WTC11 (cell line): ENCODE results near the gene EXOSC5. TPM values are rescaled to one million over a fixed set of nuclear protein-coding genes. Genes with fewer than 3 reads are reported as not detected.
A peak's percentile ranks its signal among the peaks of the same experiment; 100 is the strongest.

Source experiments
- ATAC-seq: fragments of 200-7000 bp; cut with Tn5 transposase; 2 replicates; pipeline ENCODE4 v1.10.0; 2021; ENCODE audit warnings: mild to moderate bottlenecking, moderate library complexity
- CTCF ChIA-PET: fragments of 300-600 bp; sonication (Branson Sonifier 250); formaldehyde crosslinking; loops from one replicate; lab custom pipeline; 2021; ENCODE audit warnings: antibody characterized with exemption; lab: Charles Lee
- POLR2A ChIA-PET: fragments of 350-600 bp; sonication (Branson Sonifier 250); formaldehyde crosslinking; loops from one replicate; lab custom pipeline; 2021; ENCODE audit warnings: antibody characterized with exemption; lab: Charles Lee
- DNase-seq: peaks from one replicate; pipeline ENCODE4 v3.0.0; 2021; ENCODE audit warnings: low spot score
- H3K27ac Mint-ChIP-seq: 2 replicates; pipeline ENCODE4 v1.8.0; 2021; ENCODE audit warnings: mixed read lengths
- H3K27me3 Mint-ChIP-seq: 2 replicates; pipeline ENCODE4 v1.8.0; 2021; ENCODE audit warnings: low read depth, mild to moderate bottlenecking, moderate library complexity, mixed read lengths
- H3K36me3 Mint-ChIP-seq: 2 replicates; pipeline ENCODE4 v1.8.0; 2021; ENCODE audit warnings: mixed read lengths
- H3K4me1 Mint-ChIP-seq: 2 replicates; pipeline ENCODE4 v1.8.0; 2022; ENCODE audit warnings: mixed read lengths
- H3K4me3 Mint-ChIP-seq: 2 replicates; pipeline ENCODE4 v1.8.0; 2021; ENCODE audit warnings: mild to moderate bottlenecking, moderate library complexity, mixed read lengths
- H3K9me3 Mint-ChIP-seq: 2 replicates; pipeline ENCODE4 v1.8.0; 2021; ENCODE audit warnings: mixed read lengths
- CREB1 ChIP-seq: sonication (generic); formaldehyde crosslinking; IDR thresholded peaks from 2 replicates; pipeline ENCODE4 v1.8.0; 2023; ENCODE audit warnings: mild to moderate bottlenecking, missing genetic modification reagents
- ELF4 ChIP-seq: sonication (generic); formaldehyde crosslinking; IDR thresholded peaks from 2 replicates; pipeline ENCODE4 v1.8.1; 2022; ENCODE audit warnings: low read depth, mild to moderate bottlenecking, moderate library complexity, missing genetic modification reagents
- GABPB1 ChIP-seq: sonication (generic); formaldehyde crosslinking; IDR thresholded peaks from 2 replicates; pipeline ENCODE4 v1.8.1; 2023; ENCODE audit warnings: mild to moderate bottlenecking, missing genetic modification reagents
- GTF2I ChIP-seq: fragments of 250-450 bp; sonication (Bioruptor Pico); conservative IDR thresholded peaks from 2 replicates; pipeline ENCODE4 v1.4.0; 2021; ENCODE audit warnings: mild to moderate bottlenecking
- IRF2 ChIP-seq: sonication (generic); formaldehyde crosslinking; IDR thresholded peaks from 2 replicates; pipeline ENCODE4 v1.8.0; 2022; ENCODE audit warnings: low read depth, missing genetic modification reagents, borderline replicate concordance
- NR1H2 ChIP-seq: sonication (generic); formaldehyde crosslinking; IDR thresholded peaks from 2 replicates; pipeline ENCODE4 v1.9.0; 2021; ENCODE audit warnings: mild to moderate bottlenecking, moderate library complexity, missing genetic modification reagents
- NR2C2 ChIP-seq: sonication (generic); formaldehyde crosslinking; IDR thresholded peaks from 2 replicates; pipeline ENCODE4 v1.8.0; 2022; ENCODE audit warnings: mild to moderate bottlenecking, missing genetic modification reagents
- SMAD4 ChIP-seq: sonication (generic); formaldehyde crosslinking; IDR thresholded peaks from 2 replicates; pipeline ENCODE4 v1.8.0; 2022; ENCODE audit warnings: mild to moderate bottlenecking, missing genetic modification reagents
- ZNF423 ChIP-seq: fragments of 250-450 bp; sonication (Bioruptor Pico); IDR thresholded peaks from 2 replicates; pipeline ENCODE4 v2.1.2; 2022; ENCODE audit warnings: mild to moderate bottlenecking, moderate library complexity
- total RNA-seq: library from RNA; stranded (reverse); gene quantifications from 3 replicates; pipeline ENCODE4 v1.2.3, GENCODE V29; 2021
- TF ChIP-seq, protein P1 (sequence below): sonication (generic); formaldehyde crosslinking; IDR thresholded peaks from 2 replicates; pipeline ENCODE4 v1.8.1; 2023; ENCODE audit warnings: mild to moderate bottlenecking, moderate library complexity, missing genetic modification reagents
- TF ChIP-seq, protein P2 (sequence below): fragments of 250-450 bp; sonication (Bioruptor Pico); IDR thresholded peaks from 2 replicates; pipeline ENCODE4 v1.9.0; 2021; ENCODE audit warnings: mild to moderate bottlenecking
- TF ChIP-seq, protein P3 (sequence below): fragments of 250-450 bp; sonication (Bioruptor Pico); IDR thresholded peaks from 2 replicates; pipeline ENCODE4 v1.9.0; 2021; ENCODE audit warnings: moderate library complexity, mild to moderate bottlenecking, inconsistent platforms, borderline replicate concordance
- TF ChIP-seq, protein P4 (sequence below): fragments of 250-450 bp; sonication (Bioruptor Pico); IDR thresholded peaks from 2 replicates; pipeline ENCODE4 v1.9.0; 2021; ENCODE audit warnings: mild to moderate bottlenecking
- TF ChIP-seq, protein P5 (sequence below): sonication (generic); formaldehyde crosslinking; IDR thresholded peaks from 2 replicates; pipeline ENCODE4 v1.8.1; 2023; ENCODE audit warnings: mild to moderate bottlenecking, missing genetic modification reagents, moderate library complexity
- TF ChIP-seq, protein P6 (sequence below): sonication (generic); formaldehyde crosslinking; IDR thresholded peaks from 2 replicates; pipeline ENCODE4 v1.8.1; 2023; ENCODE audit warnings: mild to moderate bottlenecking, missing genetic modification reagents
- TF ChIP-seq, protein P7 (sequence below): sonication (generic); formaldehyde crosslinking; IDR thresholded peaks from 2 replicates; pipeline ENCODE4 v1.8.0; 2023; ENCODE audit warnings: missing genetic modification reagents
- TF ChIP-seq, protein P8 (sequence below): sonication (generic); formaldehyde crosslinking; IDR thresholded peaks from 2 replicates; pipeline ENCODE4 v1.8.0; 2023; ENCODE audit warnings: missing genetic modification reagents, mild to moderate bottlenecking, borderline replicate concordance
- TF ChIP-seq, protein P9 (sequence below): sonication (generic); formaldehyde crosslinking; conservative IDR thresholded peaks from 2 replicates; pipeline ENCODE4 v1.8.1; 2023; ENCODE audit warnings: mild to moderate bottlenecking, low read depth, missing genetic modification reagents, moderate library complexity

EXOSC5 gene
- total RNA-seq, 1 experiment from 2014 or later: 56.4 TPM

DNA sequence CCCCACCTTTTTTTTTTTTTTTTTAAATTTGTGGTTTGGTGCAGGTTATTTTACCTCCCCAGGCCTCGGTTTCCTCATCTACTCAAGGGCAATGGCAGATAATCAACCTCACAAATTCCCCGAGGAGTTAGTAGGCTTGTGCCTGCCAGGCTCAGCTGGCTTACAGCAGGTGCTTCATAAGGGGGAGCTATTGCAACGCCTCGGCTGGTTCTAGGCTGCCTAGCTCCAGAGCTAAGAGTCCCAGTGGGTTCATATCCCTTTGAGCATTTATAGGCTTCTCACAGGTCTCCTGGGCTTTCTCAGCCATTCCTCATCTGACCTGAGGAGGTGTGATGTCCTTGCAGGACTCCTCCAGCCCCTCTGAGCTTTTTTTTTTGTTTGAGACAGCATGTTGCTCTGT is 11.1 kb upstream of the EXOSC5 start:
- no peaks in the 10 kb centered on the region for H3K9me3 Mint-ChIP-seq
- peaks cover 13% of the 10 kb centered on the region for H3K4me1 Mint-ChIP-seq
- DNase-seq (no peak), ATAC-seq (peak; percentile 58)
- H3K27ac Mint-ChIP-seq: no peak overlapping the region
- CTCF ChIA-PET: interaction anchor here (0.6 to 3.8 kb wide), 20 partner anchors 10 to 410 kb away, joined by 3 to 25 read pairs (median 6); partner anchors contain the start of genes B3GNT8, B9D2 and DMAC2
- POLR2A ChIA-PET: interaction anchor here (0.7 to 1.9 kb wide), 5 partner anchors 19 to 347 kb away, joined by 4 to 10 read pairs (median 6); partner anchors contain the start of genes B3GNT8 and DMAC2
- H3K36me3 Mint-ChIP-seq: no peaks in the 10 kb centered on the region
- TF ChIP-seq, protein P1, sequence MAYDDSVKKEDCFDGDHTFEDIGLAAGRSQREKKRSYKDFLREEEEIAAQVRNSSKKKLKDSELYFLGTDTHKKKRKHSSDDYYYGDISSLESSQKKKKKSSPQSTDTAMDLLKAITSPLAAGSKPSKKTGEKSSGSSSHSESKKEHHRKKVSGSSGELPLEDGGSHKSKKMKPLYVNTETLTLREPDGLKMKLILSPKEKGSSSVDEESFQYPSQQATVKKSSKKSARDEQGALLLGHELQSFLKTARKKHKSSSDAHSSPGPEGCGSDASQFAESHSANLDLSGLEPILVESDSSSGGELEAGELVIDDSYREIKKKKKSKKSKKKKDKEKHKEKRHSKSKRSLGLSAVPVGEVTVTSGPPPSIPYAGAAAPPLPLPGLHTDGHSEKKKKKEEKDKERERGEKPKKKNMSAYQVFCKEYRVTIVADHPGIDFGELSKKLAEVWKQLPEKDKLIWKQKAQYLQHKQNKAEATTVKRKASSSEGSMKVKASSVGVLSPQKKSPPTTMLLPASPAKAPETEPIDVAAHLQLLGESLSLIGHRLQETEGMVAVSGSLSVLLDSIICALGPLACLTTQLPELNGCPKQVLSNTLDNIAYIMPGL (CRISPR knock-in tag): no peak
- TF ChIP-seq GABPB1 (CRISPR knock-in tag) (no peak), SMAD4 (CRISPR knock-in tag) (no peak)
- TF ChIP-seq, protein P2, sequence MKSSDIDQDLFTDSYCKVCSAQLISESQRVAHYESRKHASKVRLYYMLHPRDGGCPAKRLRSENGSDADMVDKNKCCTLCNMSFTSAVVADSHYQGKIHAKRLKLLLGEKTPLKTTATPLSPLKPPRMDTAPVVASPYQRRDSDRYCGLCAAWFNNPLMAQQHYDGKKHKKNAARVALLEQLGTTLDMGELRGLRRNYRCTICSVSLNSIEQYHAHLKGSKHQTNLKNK (CRISPR knock-in tag): no peak
- TF ChIP-seq, protein P3, sequence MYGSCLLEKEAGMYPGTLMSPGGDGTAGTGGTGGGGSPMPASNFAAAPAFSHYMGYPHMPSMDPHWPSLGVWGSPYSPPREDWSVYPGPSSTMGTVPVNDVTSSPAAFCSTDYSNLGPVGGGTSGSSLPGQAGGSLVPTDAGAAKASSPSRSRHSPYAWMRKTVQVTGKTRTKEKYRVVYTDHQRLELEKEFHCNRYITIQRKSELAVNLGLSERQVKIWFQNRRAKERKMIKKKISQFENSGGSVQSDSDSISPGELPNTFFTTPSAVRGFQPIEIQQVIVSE: no peak
- TF ChIP-seq, protein P4, sequence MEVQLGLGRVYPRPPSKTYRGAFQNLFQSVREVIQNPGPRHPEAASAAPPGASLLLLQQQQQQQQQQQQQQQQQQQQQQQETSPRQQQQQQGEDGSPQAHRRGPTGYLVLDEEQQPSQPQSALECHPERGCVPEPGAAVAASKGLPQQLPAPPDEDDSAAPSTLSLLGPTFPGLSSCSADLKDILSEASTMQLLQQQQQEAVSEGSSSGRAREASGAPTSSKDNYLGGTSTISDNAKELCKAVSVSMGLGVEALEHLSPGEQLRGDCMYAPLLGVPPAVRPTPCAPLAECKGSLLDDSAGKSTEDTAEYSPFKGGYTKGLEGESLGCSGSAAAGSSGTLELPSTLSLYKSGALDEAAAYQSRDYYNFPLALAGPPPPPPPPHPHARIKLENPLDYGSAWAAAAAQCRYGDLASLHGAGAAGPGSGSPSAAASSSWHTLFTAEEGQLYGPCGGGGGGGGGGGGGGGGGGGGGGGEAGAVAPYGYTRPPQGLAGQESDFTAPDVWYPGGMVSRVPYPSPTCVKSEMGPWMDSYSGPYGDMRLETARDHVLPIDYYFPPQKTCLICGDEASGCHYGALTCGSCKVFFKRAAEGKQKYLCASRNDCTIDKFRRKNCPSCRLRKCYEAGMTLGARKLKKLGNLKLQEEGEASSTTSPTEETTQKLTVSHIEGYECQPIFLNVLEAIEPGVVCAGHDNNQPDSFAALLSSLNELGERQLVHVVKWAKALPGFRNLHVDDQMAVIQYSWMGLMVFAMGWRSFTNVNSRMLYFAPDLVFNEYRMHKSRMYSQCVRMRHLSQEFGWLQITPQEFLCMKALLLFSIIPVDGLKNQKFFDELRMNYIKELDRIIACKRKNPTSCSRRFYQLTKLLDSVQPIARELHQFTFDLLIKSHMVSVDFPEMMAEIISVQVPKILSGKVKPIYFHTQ: no peak
- no peaks in the 10 kb centered on the region for H3K27me3 Mint-ChIP-seq
- no peak overlapping the region for H3K4me3 Mint-ChIP-seq

DNA sequence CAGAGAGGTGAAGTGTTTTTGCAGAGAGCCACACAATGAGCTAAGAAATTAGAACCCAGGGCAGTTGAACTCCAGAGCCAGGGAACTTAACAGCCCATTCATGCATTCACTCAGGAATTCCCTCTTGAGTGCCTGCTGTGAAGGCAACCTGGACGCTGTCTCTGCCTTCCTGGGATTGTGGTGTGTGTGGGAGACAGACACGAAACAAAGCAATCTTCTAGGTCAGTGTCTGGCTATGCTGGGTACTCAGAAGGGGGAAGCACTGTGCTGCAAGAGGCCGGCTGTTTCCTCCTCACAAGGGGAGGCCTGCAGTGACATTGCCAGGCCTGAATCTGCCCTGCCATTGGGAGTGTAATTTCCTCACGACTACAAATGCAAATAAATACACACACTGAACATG is 10.1 kb upstream of the EXOSC5 start:
- CTCF ChIA-PET: interaction anchor here (0.9 to 3.8 kb wide), 7 partner anchors 20 to 156 kb away, joined by 3 to 25 read pairs (median 6); partner anchors contain the start of gene B3GNT8
- H3K4me3 Mint-ChIP-seq: no peak overlapping the region
- TF ChIP-seq ZNF423 (CRISPR knock-in tag): no peak
- no peak for TF ChIP-seq GTF2I (CRISPR knock-in tag)
- TF ChIP-seq, protein P5, sequence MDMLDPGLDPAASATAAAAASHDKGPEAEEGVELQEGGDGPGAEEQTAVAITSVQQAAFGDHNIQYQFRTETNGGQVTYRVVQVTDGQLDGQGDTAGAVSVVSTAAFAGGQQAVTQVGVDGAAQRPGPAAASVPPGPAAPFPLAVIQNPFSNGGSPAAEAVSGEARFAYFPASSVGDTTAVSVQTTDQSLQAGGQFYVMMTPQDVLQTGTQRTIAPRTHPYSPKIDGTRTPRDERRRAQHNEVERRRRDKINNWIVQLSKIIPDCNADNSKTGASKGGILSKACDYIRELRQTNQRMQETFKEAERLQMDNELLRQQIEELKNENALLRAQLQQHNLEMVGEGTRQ (CRISPR knock-in tag): no peak
- no peak for TF ChIP-seq IRF2 (CRISPR knock-in tag)
- no peak for TF ChIP-seq NR1H2
- TF ChIP-seq, protein P6, sequence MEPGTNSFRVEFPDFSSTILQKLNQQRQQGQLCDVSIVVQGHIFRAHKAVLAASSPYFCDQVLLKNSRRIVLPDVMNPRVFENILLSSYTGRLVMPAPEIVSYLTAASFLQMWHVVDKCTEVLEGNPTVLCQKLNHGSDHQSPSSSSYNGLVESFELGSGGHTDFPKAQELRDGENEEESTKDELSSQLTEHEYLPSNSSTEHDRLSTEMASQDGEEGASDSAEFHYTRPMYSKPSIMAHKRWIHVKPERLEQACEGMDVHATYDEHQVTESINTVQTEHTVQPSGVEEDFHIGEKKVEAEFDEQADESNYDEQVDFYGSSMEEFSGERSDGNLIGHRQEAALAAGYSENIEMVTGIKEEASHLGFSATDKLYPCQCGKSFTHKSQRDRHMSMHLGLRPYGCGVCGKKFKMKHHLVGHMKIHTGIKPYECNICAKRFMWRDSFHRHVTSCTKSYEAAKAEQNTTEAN (CRISPR knock-in tag): no peak
- TF ChIP-seq, protein P7, sequence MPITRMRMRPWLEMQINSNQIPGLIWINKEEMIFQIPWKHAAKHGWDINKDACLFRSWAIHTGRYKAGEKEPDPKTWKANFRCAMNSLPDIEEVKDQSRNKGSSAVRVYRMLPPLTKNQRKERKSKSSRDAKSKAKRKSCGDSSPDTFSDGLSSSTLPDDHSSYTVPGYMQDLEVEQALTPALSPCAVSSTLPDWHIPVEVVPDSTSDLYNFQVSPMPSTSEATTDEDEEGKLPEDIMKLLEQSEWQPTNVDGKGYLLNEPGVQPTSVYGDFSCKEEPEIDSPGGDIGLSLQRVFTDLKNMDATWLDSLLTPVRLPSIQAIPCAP (CRISPR knock-in tag): no peak
- TF ChIP-seq, protein P8, sequence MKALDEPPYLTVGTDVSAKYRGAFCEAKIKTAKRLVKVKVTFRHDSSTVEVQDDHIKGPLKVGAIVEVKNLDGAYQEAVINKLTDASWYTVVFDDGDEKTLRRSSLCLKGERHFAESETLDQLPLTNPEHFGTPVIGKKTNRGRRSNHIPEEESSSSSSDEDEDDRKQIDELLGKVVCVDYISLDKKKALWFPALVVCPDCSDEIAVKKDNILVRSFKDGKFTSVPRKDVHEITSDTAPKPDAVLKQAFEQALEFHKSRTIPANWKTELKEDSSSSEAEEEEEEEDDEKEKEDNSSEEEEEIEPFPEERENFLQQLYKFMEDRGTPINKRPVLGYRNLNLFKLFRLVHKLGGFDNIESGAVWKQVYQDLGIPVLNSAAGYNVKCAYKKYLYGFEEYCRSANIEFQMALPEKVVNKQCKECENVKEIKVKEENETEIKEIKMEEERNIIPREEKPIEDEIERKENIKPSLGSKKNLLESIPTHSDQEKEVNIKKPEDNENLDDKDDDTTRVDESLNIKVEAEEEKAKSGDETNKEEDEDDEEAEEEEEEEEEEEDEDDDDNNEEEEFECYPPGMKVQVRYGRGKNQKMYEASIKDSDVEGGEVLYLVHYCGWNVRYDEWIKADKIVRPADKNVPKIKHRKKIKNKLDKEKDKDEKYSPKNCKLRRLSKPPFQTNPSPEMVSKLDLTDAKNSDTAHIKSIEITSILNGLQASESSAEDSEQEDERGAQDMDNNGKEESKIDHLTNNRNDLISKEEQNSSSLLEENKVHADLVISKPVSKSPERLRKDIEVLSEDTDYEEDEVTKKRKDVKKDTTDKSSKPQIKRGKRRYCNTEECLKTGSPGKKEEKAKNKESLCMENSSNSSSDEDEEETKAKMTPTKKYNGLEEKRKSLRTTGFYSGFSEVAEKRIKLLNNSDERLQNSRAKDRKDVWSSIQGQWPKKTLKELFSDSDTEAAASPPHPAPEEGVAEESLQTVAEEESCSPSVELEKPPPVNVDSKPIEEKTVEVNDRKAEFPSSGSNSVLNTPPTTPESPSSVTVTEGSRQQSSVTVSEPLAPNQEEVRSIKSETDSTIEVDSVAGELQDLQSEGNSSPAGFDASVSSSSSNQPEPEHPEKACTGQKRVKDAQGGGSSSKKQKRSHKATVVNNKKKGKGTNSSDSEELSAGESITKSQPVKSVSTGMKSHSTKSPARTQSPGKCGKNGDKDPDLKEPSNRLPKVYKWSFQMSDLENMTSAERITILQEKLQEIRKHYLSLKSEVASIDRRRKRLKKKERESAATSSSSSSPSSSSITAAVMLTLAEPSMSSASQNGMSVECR (CRISPR knock-in tag): no peak
- no peak for TF ChIP-seq CREB1 (CRISPR knock-in tag)
- TF ChIP-seq NR2C2 (CRISPR knock-in tag): no peak
- TF ChIP-seq, protein P9, sequence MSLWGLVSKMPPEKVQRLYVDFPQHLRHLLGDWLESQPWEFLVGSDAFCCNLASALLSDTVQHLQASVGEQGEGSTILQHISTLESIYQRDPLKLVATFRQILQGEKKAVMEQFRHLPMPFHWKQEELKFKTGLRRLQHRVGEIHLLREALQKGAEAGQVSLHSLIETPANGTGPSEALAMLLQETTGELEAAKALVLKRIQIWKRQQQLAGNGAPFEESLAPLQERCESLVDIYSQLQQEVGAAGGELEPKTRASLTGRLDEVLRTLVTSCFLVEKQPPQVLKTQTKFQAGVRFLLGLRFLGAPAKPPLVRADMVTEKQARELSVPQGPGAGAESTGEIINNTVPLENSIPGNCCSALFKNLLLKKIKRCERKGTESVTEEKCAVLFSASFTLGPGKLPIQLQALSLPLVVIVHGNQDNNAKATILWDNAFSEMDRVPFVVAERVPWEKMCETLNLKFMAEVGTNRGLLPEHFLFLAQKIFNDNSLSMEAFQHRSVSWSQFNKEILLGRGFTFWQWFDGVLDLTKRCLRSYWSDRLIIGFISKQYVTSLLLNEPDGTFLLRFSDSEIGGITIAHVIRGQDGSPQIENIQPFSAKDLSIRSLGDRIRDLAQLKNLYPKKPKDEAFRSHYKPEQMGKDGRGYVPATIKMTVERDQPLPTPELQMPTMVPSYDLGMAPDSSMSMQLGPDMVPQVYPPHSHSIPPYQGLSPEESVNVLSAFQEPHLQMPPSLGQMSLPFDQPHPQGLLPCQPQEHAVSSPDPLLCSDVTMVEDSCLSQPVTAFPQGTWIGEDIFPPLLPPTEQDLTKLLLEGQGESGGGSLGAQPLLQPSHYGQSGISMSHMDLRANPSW: no peak
- TF ChIP-seq ELF4 (CRISPR knock-in tag): no peak

More for the DNA sequence above, 10.1 kb upstream of the EXOSC5 start:
- peak; percentile 87 for ATAC-seq
- no peaks in the 10 kb centered on the region for H3K36me3 Mint-ChIP-seq
- H3K4me1 Mint-ChIP-seq: peaks cover 13% of the 10 kb centered on the region
- no peaks in the 10 kb centered on the region for H3K9me3 Mint-ChIP-seq
- peak overlapping the region; percentile 82 for H3K27ac Mint-ChIP-seq
- POLR2A ChIA-PET: interaction anchor here (0.7 to 1.9 kb wide), 2 partner anchors 32 to 350 kb away, joined by 4 to 10 read pairs; partner anchors contain the start of gene DMAC2
- H3K27me3 Mint-ChIP-seq: no peaks in the 10 kb centered on the region
- peak; percentile 31 for DNase-seq
